ENCODE results near the gene FAP. TPM values are rescaled to one million over a fixed set of nuclear protein-coding genes. Genes with fewer than 3 reads are reported as not detected.

The FAP gene
- polyA plus RNA-seq, 2 of the 4 experiments (the other 2 are of a cell fraction) = 0.03 to 0.16 TPM

- H3K4me1 ChIP-seq = no peaks in the 10 kb centered on the region
- TF ChIP-seq HMGXB4 (CRISPR knock-in tag; IDR thresholded peaks at IDR 0.05; ENCODE audit: borderline replicate concordance) (no peak), HES2 (IDR thresholded peaks at IDR 0.05) (no peak), RFX5 (IDR thresholded peaks at IDR 0.05) (no peak), ESRRA (IDR thresholded peaks at IDR 0.05; ENCODE audit: borderline replicate concordance, low read length) (no peak), MAFK (IDR thresholded peaks at IDR 0.05; ENCODE audit: partially characterized antibody) (no peak), MAZ (IDR thresholded peaks at IDR 0.05; ENCODE audit: borderline replicate concordance, low read depth, low read length) (no peak), HDAC2 (IDR thresholded peaks at IDR 0.05) (no peak), MYC (IDR thresholded peaks at IDR 0.05; ENCODE audit: borderline replicate concordance, low read length) (no peak), EP300 (IDR thresholded peaks at IDR 0.05) (no peak), RAD21 (conservative IDR thresholded peaks at IDR 0.05 in 1 of 2, IDR thresholded peaks at IDR 0.05 in 1 of 2) (no peak), FOSB (CRISPR knock-in tag; IDR thresholded peaks at IDR 0.05) (no peak), CHD4 (IDR thresholded peaks at IDR 0.05; ENCODE audit: borderline replicate concordance) (no peak), TFCP2L1 (CRISPR knock-in tag; IDR thresholded peaks at IDR 0.05) (no peak), EHMT2 (IDR thresholded peaks at IDR 0.05; ENCODE audit: low read depth) (no peak)
- H3K9me3 ChIP-seq = no peaks in the 10 kb centered on the region
- WGBS (ENCODE audit: missing lambda C conversion rate) = 44% methylated on average over 2 of the region's 2 CpGs
- ChIA-PET CTCF (interaction anchor here (1.4 kb wide), 1 partner anchor 9 kb away, joined by 3 read pairs; no protein-coding TSS in a partner anchor), POLR2A (no interaction called here)
- no peak overlapping the region for H3K4me3 ChIP-seq
- H3K4me2 ChIP-seq = no peak overlapping the region
- H3K27ac ChIP-seq = no peak overlapping the region
- no peak for ATAC-seq
- DNase-seq (ENCODE audit: low read depth in 1 of 2, low spot score in 1 of 2) = no peak
- FAIRE-seq = no peak
Measured at GRCh38 chr2:162164802-162165201, 78.4 kb downstream of the FAP start.

- H3K4me3 ChIP-seq = no peak overlapping the region
- no peak for DNase-seq (ENCODE audit: low read depth in 1 of 2, low spot score in 1 of 2)
- ATAC-seq = no peak
- H3K9me3 ChIP-seq = no peaks in the 10 kb centered on the region
- ChIA-PET POLR2A (no interaction called here), CTCF (no interaction called here)
- no peak overlapping the region for H3K27ac ChIP-seq
- WGBS (ENCODE audit: missing lambda C conversion rate) = 52% methylated on average over 6 of the region's 6 CpGs
- H3K4me1 ChIP-seq = no peaks in the 10 kb centered on the region
- H3K4me2 ChIP-seq = no peak overlapping the region
- TF ChIP-seq HOXA7 (CRISPR knock-in tag; IDR thresholded peaks at IDR 0.05) (no peak), CBX8 (IDR thresholded peaks at IDR 0.05) (no peak), KDM5A (IDR thresholded peaks at IDR 0.05) (no peak), HES2 (IDR thresholded peaks at IDR 0.05) (no peak), RAD21 (conservative IDR thresholded peaks at IDR 0.05 in 1 of 2, IDR thresholded peaks at IDR 0.05 in 1 of 2) (no peak)
- no peak for FAIRE-seq
Measured at GRCh38 chr2:162159446-162159845, 83.8 kb downstream of the FAP start.

GRCh38 chr2:162156149-162156548 lies 87.1 kb downstream of the FAP start:
- Histone ChIP-seq H3K4me2 (no peak overlapping the region), H3K27ac (no peak overlapping the region), H3K4me1 (no peaks in the 10 kb centered on the region), H3K4me3 (no peak overlapping the region), H3K9me3 (no peaks in the 10 kb centered on the region)
- TF ChIP-seq RARB (CRISPR knock-in tag; IDR thresholded peaks at IDR 0.05) = no peak
- TF ChIP-seq ZNF302 (CRISPR knock-in tag; IDR thresholded peaks at IDR 0.05) = no peak
- no peak for TF ChIP-seq NR3C1 (IDR thresholded peaks at IDR 0.05)
- TF ChIP-seq REST (IDR thresholded peaks at IDR 0.05) = no peak
- no peak for TF ChIP-seq SREBF2 (IDR thresholded peaks at IDR 0.05)
- no peak for FAIRE-seq
- no peak for DNase-seq (ENCODE audit: low read depth in 1 of 2, low spot score in 1 of 2)
- CTCF ChIA-PET = interaction anchor here (0.7 to 1.8 kb wide), 3 partner anchors 10 to 142 kb away, joined by 3 to 8 read pairs (median 3); no protein-coding TSS in a partner anchor
- WGBS (ENCODE audit: missing lambda C conversion rate) = 53% methylated on average over 3 of the region's 3 CpGs
- POLR2A ChIA-PET = no interaction called here
- ATAC-seq = no peak

All from A549 (cell line).